H1 (cell line): ENCODE measurements around the gene LRBA.

Experiments used
- CBX8 ChIP-seq: fragments of 300-800, 300-1000 bp; sonication (generic); IDR thresholded peaks from 2 replicates; pipeline ENCODE4 v1.7.1; 2016; ENCODE audit warnings: low read depth, low read length, borderline replicate concordance
- CTCF ChIP-seq, 3 experiments: IDR thresholded peaks; 1 replicate in 2 of 3; 2 replicates in 1 of 3; pipeline versions ENCODE4 v1.5.1 to v1.6.1; 2011; ENCODE audit warnings: low read length in 3 of 3, mild to moderate bottlenecking in 3 of 3, inconsistent platforms in 2 of 3, low read depth in 1 of 3, moderate library complexity in 1 of 3; ENCODE audit not compliant: insufficient read depth in 1 of 3; ENCODE audit errors: control extremely low read depth in 1 of 3
- EP300 ChIP-seq, 2 experiments: IDR thresholded peaks; 1 replicate in 1 of 2; 2 replicates in 1 of 2; pipeline ENCODE4 v1.6.1; 2011 to 2012; ENCODE audit warnings: low read depth in 2 of 2, low read length in 2 of 2, mild to moderate bottlenecking in 2 of 2, borderline replicate concordance in 1 of 2, inconsistent platforms in 1 of 2, moderate library complexity in 1 of 2
- MAX ChIP-seq: IDR thresholded peaks from 2 replicates; pipeline ENCODE4 v1.6.1; 2012; ENCODE audit warnings: inconsistent platforms
- NANOG ChIP-seq: IDR thresholded peaks from 2 replicates; pipeline ENCODE4 v1.6.1; 2011; ENCODE audit warnings: low read length, low read depth, mild to moderate bottlenecking, inconsistent platforms; ENCODE audit not compliant: insufficient read depth, poor library complexity, severe bottlenecking
- NRF1 ChIP-seq: IDR thresholded peaks from 2 replicates; pipeline ENCODE4 v1.6.1; 2011; ENCODE audit warnings: mild to moderate bottlenecking, low read depth, low read length, improper control_type of control experiment
- POLR2A ChIP-seq, 2 experiments: IDR thresholded peaks; 1 replicate in 1 of 2; 2 replicates in 1 of 2; pipeline ENCODE4 v1.6.1; 2011; ENCODE audit warnings: low read depth in 2 of 2, low read length in 2 of 2, mild to moderate bottlenecking in 2 of 2; ENCODE audit errors: control extremely low read depth in 1 of 2
- SAP30 ChIP-seq: fragments of 300-600 bp; sonication (generic); IDR thresholded peaks from 2 replicates; pipeline ENCODE4 v1.7.1; 2012; ENCODE audit warnings: low read length, moderate library complexity, mild to moderate bottlenecking, inconsistent platforms; ENCODE audit not compliant: insufficient read depth, insufficient replicate concordance
- SRF ChIP-seq: IDR thresholded peaks from 2 replicates; pipeline ENCODE4 v1.6.1; 2011; ENCODE audit warnings: mild to moderate bottlenecking, low read depth, low read length, moderate library complexity

GRCh38 chr4:150343796-150344195 is 671.3 kb downstream of the LRBA start:
- TF ChIP-seq CTCF (IDR thresholded peaks at IDR 0.05; ENCODE audit: control extremely low read depth in 1 of 3, insufficient read depth in 1 of 3, low read depth in 1 of 3, low read length in 3 of 3) (no peak), POLR2A (IDR thresholded peaks at IDR 0.05; ENCODE audit: control extremely low read depth in 1 of 2, low read depth in 2 of 2, low read length in 2 of 2) (no peak), MAX (no peak), SAP30 (no peak), CBX8 (no peak), NANOG (no peak), NRF1 (no peak), EP300 (IDR thresholded peaks at IDR 0.05; ENCODE audit: borderline replicate concordance in 1 of 2, low read depth in 2 of 2, low read length in 2 of 2) (no peak), SRF (no peak)
